Measurements from ENCODE around the gene ZDHHC11B.
"Not testable (repeated sequence)": the region's sequence is repeated elsewhere in the genome, so short reads cannot be mapped to it uniquely, and the experiment has no call there.

ZDHHC11B gene

DNA sequence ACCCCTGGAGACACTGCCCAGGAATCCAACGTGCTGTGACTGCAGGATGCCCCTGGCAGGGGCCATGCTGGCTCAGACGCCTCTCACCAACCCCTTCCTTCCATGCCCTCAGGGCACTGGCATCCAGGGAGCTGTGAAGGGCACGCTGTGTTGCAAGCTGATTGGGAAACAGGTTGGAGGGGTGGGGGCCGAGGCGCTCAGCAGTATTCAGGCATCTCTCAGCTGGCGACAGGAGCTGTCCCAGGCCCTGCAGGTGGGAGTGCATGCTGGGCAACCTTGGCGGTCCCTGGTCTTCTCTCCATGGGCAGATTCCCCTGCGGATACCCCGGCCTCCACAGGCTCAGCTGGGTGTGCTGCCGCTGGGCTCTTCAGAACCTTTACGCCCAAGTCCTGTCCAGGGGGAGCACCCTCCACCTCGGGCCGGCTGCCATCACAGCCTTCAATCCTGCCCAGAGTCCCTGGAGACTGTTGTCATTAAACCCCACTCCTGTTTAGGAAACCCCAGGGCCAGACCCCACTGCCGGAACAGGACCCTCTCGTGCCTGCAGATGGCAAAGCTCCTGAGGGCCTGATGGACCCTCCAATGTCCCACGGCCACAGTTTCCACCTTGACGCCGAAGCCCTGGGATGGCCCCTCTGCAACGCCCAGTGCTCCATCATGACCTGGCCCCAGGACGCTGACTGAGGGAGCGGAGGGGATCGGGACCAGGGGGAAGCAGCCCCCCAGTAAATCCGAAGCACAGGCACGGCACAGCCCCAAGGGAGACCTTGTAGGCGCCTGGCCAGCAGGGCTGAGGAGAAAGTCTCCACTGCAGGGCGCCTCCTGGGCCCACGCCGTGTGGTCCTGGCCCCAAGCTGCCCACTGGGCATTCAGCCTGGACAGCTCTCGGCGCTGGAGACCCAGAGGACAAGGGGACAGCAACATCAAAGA lies 100.7 kb downstream of the ZDHHC11B start:
- no peak for DNase-seq (ENCODE audit: low read depth)

DNA sequence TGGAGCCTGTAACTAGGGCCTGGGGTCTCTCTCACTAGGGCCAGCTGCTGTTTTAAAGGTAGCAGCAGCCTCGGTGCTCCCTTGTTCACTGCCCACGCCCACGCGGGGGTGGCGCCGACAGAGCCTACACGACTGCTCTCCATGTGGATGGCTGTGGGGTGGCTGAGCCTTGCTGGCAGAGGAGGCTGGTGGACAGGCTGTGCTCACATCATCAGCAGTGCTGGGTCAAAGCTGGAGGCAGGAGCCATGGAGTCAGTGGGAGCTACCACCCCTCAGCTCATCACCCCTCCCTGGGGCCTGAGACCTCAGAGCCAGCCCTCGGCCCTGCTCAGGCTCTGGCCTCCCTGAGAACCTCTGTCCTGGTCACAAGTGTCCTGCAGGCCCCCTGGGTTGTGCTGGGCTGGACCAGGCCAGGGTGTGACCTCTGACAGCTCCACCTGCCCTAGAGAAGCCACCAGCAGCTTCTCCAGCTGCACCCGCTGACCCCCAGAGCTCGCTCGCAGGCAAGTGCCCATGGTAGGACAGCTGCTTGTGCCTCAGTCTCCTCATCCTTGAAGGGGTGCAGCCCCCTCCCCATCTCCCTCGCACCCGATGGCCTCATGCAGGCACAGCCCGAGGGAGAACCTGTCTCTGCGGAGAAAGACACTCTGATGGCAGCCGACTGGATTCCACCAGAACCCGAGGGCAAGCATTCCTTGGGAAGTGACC lies 101.7 kb downstream of the ZDHHC11B start:
- DNase-seq (ENCODE audit: low read depth) = not testable (repeated sequence)

DNA sequence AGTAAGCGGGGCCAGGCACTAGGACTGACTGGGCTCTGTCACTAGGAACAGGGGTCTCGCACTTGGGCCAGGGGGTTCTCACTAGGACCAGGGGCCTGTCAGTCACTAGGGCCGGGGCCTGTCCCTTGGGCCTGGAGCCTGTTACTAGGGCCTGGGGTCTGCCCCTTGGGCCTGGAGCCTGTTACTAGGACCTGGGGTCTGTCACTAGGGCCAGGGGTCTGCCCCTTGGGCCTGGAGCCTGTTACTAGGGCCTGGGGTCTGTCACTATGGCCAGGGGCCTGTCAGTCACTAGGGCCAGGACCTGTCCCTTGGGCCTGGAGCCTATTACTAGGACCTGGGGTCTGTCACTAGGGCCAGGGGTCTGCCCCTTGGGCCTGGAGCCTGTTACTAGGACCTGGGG lies 102.3 kb downstream of the ZDHHC11B start:
- DNase-seq (ENCODE audit: low read depth) = not testable (repeated sequence)

DNA sequence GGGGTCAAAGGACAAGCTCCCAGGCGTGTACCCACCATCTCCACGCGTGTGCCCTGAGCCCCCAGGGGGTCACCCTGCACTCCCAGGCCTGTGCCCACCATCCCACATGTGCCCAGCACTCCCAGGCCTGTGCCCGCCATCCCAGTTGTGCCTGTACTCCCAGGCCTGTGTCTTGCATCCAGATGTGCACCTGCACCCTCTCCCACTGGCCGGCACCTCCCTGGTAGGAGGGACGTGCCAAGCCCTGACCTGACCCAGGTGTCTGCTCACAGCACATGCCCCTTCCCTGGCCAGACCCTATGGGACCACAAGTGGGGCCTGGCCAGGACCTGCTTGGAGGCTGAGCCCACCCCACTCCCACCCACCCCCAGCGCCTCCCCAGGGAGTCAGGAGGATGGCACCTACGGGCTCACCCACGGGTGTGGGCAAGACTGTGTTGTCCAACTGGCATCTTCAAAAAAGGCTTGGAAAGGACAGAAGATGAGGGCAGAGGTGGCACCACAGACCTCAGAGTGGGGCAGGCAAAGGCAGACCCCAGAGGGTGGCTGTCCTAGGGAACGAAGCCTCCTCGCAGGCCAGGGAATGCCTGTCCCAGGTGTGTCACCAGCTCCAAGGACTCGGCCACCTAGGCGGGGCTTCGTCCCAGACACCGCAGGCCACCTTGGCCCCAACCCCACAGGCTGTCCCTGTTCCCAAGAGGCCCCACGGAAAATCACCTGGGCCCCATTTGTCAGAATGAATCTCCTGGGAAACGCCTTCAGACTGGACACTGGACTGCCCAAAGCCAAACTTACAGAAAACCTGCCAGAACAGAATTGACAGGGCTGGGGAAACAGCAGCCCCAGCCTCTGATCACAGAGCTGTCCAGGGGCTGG lies 103.0 kb downstream of the ZDHHC11B start:
- not testable (repeated sequence) for DNase-seq (ENCODE audit: low read depth)

DNA sequence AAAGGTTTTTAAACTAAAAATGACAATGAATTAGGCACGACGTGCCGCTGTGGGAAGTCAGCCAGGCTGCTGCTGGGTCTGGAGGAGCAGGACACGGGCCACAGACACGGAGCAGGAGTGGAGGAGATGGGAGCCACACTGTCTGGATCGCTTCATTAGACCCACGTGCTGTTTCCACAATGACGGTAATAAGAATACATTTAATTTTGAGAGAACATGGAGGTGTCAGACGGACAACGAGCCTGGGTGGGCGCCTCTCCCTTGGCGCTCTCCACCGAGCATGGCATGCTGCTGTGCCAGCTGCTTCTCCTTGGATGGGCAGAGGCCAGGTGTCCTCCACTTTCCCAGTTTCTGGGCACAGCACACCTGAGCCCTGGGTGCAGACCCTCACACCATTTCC lies 103.7 kb downstream of the ZDHHC11B start:
- not testable (repeated sequence) for DNase-seq (ENCODE audit: low read depth)

DNA sequence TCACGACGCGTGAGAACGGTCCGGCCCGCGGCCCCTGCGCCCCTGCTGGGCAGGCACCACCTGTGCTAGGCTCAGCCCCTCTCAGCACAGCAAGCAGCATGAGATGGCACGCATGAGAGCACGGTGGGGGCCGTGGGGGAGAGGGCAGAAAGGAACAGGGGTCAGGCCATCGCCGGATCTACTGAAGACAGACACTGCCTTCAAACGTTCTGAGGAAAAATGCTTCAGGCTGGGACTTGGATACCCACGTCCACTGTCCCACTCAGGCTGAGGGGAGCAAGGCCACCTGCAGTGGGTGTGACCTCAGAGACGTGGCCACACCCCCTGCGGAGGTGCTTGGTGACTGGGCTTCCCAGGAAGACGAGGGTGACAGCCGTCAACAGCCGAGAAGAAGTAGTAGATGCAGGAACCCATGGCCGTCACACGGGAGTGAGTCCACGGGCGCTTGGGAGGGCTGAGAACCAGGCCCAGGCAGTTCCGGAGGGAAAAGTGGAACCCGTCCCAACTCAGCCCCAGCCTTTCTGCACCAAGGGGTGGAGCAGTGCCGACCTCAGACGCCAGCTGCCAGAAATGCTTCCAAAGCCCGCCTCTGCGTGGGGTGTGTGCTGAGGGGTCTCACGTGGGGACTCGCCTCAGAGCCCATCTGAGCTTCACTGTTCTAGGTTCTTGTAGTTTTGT lies 104.3 kb downstream of the ZDHHC11B start:
- not testable (repeated sequence) for DNase-seq (ENCODE audit: low read depth)

DNA sequence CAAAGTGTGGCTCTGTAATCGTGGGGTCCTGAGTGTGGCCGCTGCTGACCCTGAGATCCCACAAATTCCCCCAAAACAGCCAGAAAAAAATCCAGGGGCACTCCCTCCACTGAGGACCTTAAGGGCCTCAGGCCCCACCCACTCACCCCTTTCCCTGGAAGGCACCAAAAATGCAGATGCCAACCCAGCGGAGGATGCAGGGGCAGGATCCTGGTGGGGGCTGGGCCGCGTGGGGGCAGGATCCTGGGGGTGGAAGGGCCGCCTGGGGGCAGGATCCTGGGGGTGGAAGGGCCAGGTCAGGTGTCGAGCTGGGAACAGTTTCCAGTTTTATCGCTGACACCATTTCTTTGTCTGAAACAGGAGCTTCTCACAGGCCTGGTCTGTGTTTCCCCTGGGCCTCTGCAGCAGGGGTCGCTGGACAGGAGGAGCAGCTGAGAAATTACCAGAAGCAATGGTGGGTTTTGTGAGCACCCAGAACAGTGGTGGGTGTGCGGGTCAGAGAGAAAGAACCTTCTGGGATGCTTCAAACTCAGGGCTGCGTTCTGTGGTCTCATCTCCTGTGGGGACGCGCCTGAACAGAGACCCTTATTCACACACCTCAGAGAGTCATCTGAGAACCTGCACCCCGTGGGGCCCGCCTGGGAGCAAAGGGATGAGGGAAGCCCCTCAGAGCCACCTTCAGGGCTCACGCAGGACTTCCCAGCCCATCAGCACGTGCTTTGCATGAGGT lies 105.2 kb downstream of the ZDHHC11B start:
- DNase-seq (ENCODE audit: low read depth) = not testable (repeated sequence)

DNA sequence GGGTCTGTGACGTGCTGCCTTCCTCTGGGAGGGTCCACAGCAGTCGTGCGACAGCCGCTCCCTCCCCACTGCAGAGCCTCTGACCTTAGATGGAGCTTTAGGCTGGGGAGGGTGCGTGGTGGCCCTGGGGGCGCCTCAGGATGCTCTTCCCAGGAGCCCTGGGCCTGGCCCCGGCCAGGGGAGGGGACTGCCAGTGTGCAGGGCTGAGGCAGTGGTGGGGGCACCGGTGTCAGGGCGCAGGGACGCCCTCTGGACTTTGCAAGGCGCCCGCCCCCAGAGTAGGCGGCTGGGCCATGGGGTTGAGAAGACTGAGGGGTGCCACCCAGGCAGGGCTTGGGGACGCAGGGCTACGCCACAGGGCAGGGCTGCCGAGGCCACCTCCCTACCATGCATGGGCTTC lies 106.0 kb downstream of the ZDHHC11B start:
- DNase-seq (ENCODE audit: low read depth) = not testable (repeated sequence)

DNA sequence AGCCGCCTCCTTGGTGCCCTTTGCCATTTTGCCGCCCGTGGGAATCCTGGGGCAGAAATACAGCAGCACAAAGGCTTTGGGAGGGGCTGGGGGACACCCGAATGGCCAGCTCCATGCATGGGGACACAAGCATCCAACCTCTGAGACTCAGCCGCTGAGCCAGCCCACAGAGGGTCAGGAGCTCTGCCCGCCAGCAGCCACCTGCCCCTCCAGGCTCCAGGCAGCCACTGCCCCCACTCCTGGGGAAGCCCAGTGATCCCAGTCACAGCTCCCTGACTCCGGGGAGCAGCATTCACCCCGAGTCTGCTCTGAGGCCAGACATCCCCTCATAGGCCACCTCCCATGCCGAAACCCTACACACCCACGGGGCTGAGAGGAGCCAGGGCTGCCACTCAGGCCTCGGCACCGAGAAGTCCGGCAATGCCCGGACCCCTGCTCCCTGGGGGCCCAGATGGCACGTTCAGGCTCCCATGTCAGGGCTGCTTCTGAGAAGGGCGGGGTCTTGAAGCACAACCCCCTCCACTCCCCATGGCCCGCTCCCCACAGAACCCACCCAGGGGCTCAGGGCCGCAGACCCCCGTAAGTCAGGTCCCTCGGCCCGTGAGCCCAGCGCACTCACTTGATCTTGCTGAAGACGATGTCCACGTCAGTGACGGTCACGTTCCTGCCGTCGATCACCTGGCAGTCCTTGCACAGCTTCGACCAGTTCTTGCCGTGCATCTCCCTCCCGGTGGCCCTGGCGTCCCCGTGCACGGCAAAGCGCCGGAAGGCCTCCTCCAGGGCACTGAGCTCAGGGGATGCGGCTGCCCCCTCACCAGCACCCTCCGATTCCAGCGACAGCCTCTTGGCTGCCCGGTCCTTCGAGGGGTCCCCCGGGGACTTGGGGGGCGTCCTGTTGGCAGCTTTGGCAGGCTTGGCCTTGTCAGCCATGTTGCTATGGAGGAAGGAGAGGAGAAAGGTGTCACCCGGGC lies 107.1 kb downstream of the ZDHHC11B start:
- DNase-seq (ENCODE audit: low read depth) = no peak

DNA sequence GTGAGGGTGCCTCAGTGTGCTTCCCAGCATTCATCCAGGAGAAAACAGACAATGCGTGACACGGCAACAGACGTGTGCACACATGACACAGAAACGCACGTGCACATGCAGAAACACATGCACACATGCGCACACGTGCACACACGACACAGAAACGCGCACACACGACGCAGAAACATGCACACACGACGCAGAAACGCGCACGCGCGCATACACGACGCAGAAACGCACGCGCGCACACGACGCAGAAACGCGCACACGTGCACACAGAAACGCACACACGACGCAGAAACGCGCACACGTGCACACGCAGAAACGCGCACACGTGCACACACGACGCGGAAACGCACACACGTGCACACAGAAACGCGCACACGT lies 107.8 kb downstream of the ZDHHC11B start:
- DNase-seq (ENCODE audit: low read depth) = no peak

DNA sequence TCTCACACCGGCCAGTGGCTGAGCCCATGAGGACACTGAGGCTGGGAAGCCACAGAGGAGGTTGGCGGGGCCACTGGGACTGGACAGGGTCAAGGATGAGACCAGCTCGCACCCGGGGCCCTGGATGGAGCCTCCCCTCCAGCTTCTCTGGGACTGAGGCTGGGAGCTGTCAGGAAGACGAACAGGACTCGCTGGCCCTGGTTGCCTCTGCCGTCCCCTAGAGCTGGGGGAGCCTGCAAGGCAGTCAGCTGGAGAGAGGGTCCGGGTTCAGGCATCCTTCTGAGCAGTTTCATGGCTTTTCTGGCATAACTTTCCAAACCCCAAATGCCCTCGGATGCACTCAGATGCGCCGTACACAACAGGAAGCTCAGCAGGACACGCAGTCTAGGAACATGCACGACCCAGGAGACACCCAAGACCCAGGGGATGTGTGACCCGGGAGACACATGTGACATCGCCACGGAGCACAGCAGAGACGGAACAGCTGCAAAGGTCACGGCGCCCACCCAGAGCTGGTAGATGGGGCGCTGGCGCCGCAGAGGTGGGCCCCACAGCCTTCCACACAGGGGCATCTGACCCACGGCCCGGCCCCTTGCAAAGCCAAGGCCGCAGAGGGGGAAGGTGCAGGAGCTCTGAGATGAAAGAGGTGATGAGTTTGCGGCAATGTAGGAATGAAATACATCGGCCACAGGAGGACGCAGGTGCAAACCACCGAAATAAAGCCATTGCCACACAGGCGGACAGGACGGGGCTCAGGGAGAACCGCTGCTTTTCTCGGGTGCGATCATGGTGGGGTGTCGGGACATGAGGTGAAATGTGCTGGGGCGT lies 108.4 kb downstream of the ZDHHC11B start:
- DNase-seq (ENCODE audit: low read depth) = no peak

DNA sequence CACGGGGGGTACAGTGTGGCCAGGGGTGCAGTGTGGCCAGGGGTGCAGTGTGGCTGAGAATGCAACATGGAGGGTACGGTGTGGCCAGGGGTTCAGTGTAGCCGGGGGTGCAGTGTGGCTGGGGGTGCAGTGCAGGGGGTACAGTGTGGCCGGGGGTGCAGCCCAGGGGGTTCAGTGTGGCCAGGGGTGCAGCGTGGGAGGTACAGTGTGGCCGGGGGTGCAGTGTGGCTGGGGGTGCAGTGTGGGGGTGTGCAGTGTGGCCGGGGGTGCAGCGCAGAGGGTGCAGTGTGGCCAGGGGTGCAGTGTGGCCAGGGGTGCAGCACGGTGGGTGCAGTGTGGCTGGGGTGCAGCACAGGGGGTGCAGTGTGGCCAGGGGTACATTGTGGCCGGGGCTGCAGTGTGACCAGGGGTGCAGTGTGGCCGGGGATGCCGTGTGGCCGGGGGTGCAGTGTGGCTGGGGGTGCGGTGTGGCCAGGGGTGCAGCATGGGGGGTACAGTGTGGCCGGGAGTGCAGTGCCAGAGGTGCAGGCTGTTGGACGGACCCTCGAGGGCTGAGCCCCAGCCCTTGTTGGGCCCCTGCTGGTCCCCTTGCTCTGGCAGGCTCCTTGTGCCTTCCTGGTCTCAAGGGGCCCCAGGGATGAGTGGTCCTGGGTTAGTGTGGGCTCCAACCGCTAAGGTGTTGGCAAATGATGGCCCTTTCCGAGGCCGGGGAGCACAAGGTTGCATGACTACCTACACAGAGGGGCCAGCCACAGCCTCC lies 109.2 kb downstream of the ZDHHC11B start:
- no peak for DNase-seq (ENCODE audit: low read depth)

DNA sequence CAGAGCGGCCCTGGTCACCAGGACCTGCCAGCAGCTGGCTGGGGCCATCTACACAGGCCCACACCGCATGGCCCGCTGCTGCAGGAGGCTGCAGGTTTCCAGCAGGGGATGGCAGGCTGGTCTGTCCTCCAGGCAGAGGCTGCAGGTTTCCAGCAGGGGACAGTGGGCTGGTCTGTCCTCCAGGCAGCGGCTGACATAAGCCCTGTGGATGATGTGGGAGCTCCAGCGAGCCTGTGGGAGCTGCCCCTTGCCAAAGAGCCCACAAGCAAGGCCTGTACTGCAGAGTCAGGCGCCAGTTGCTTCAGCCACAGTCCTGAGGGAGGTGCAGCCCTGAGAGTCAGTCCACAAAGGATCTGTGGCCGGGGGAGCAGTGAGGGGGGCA lies 109.9 kb downstream of the ZDHHC11B start:
- DNase-seq (ENCODE audit: low read depth) = no peak

DNA sequence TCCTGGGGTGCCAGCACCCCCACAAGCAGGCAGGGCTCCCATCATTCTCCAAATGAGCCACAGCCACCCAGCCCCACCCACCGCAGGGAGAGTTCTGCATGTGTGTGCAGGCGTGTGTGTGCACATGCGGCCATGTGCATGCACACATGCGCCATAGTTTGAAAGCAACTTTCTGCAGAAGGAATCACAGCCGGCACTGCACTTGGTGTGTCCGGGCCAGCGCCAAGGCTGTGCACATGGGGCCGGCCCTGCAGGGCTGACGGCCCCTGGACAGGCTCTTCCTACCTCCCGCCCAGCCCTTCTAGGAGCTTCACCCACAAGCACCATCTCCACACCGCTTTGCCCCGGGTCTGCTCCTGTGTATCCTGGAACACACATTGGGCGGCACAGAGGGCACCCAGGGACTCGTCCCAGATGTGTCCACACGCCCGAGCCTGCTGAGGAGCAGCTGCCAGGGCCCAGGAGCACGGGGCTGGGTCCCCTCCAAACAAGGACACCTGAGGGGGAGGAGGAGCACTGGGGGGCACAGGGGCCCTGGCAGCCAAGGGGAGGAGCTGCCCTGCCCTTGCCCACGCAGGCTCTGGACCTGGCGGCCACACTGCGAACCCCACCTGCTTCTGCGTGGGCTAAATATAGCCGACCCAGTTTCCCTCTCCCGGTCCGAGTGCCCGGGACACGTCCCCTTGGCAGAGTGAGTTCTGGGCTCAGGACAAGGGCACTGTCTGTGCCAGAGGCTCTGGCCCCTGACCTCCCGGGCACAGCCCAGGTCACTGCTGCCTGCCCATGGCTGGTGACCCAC lies 110.5 kb downstream of the ZDHHC11B start:
- peak; percentile 19 for DNase-seq (ENCODE audit: low read depth)

DNA sequence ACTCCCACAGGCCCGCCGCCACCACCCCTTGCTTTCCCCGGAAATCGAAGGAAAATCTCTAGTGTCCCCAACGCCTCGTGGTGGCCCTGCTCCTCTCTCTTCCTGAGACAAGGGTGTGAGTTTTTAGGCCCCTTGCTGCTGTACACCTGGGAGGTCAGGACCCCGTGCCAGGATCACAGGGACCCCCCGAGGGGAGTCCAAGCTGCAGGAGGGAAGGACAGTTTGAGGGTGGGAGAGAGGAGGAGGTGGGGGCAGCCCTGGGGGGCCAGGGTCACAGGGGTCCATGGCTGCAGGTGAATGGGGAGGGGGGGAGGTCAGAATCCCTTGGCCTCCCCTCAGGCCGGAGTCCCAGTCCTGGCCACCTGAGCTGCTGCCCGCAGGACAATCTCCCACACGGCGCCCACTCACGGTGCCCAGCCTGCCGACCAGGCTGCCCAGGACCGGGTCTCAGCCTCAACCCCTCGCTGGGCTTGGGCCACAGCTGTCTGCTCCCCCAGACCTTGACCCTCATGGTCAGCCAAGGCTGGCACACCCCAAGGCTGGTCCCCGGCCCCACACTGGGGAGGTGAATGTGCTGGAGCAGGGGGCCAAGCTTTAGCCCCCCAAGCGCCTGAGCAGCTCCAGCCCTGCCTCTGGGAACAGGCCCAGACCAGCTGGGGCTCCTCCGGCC lies 111.2 kb downstream of the ZDHHC11B start:
- DNase-seq (ENCODE audit: low read depth) = no peak

DNA sequence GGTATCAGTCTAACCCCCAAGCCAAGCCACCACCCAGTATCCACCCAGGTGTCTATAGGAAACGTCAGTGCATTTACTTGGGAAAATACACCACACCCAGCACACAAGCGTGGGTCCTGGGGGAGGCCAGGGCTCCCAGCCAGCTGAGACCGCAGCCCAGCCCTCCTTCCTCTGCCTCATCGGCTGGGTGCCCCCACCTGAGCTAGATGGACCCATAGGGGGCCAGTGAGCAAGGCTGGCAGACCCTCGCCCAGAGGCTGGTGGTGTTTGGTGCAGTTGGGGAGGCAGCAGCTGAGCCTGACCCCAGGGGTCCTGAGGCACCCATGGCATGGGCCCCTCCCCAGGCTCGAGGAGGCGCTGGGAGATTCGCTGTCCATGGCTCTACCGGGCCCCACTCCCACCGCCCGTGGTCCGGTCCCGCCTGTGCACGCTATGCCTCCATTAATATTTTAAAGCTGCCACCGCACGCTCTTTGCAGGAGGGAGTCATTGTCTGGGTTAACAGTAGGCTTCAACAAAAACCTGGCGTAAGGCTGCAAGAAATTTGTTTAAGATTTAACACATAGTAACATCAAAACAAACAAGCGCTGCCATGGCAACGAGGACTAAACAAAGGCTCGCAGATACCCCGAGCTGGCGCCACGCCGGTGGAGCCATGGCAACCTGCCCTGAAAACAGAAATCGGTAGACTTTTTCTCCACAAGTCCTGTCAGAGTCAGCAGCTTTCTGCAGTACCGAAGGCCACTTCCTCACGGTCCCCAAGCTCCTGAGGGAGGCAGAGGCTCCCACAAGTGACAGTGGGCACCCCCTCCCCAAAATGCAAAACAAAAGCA lies 112.0 kb downstream of the ZDHHC11B start:
- DNase-seq (ENCODE audit: low read depth) = peak; percentile 82
